ENCODE data around the gene ADGRV1.

Gene ADGRV1

GRCh38 chr5:90557391-90557790, 1.2 kb upstream of the ADGRV1 start:
- H3K4me3 ChIP-seq: no peak overlapping the region
- no peak overlapping the region for H3K27ac ChIP-seq
- H3K9ac ChIP-seq (ENCODE audit: insufficient read length): no peak overlapping the region
- no peak for DNase-seq (ENCODE audit: low read depth, low spot score)
- TF ChIP-seq POLR2AphosphoS5 (IDR thresholded peaks at IDR 0.05; ENCODE audit: borderline replicate concordance, low read depth, low read length) (no peak), EZH2 (IDR thresholded peaks at IDR 0.05) (no peak)
- no peaks in the 10 kb centered on the region for H3K36me3 ChIP-seq (ENCODE audit: insufficient read depth, low read length)
- no peaks in the 10 kb centered on the region for H3K9me3 ChIP-seq (ENCODE audit: low read depth, low read length)

GRCh38 chr5:90557871-90558270, 726 bp upstream of the ADGRV1 start:
- no peak overlapping the region for H3K4me3 ChIP-seq
- no peak overlapping the region for H3K27ac ChIP-seq

DNA sequence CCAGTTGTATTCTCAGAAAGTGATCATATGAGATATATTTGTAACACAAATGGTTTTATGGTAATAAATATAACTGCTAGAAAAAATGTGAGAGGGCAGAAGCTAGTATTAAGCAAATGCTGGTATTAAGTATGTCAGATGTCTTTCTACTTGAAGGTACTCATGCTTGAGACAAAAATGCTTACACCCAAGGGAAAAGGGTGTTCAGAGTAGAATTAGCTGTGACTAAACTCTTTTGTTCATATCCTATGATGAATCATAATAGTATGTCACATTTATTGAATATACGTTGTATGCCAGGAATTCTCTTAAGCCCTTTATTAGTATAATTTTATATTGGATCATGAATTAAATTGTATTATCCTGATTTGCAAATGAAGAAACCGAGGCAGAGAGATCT, 2.2 kb downstream of the ADGRV1 start:
- no peak overlapping the region for H3K4me3 ChIP-seq
- DNase-seq (ENCODE audit: low read depth, low spot score): no peak
- no peaks in the 10 kb centered on the region for H3K9me3 ChIP-seq (ENCODE audit: low read depth, low read length)
- H3K36me3 ChIP-seq (ENCODE audit: insufficient read depth, low read length): no peaks in the 10 kb centered on the region
- H3K27ac ChIP-seq: no peak overlapping the region
- no peak for TF ChIP-seq POLR2AphosphoS5 (IDR thresholded peaks at IDR 0.05; ENCODE audit: borderline replicate concordance, low read depth, low read length)
- TF ChIP-seq FOXP2 (optimal IDR thresholded peaks at IDR 0.05; ENCODE audit: control extremely low read depth, extremely low read length, insufficient read depth): no peak
- H3K9ac ChIP-seq (ENCODE audit: insufficient read length): no peak overlapping the region

More at GRCh38 chr5:90557871-90558270, 726 bp upstream of the ADGRV1 start:
- no peaks in the 10 kb centered on the region for H3K9me3 ChIP-seq (ENCODE audit: low read depth, low read length)
- TF ChIP-seq EZH2 (IDR thresholded peaks at IDR 0.05) (no peak), POLR2AphosphoS5 (IDR thresholded peaks at IDR 0.05; ENCODE audit: borderline replicate concordance, low read depth, low read length) (no peak), FOXP2 (optimal IDR thresholded peaks at IDR 0.05; ENCODE audit: control extremely low read depth, extremely low read length, insufficient read depth) (no peak)
- no peak for DNase-seq (ENCODE audit: low read depth, low spot score)
- H3K36me3 ChIP-seq (ENCODE audit: insufficient read depth, low read length): no peaks in the 10 kb centered on the region
- no peak overlapping the region for H3K9ac ChIP-seq (ENCODE audit: insufficient read length)

- no peak overlapping the region for H3K9ac ChIP-seq (ENCODE audit: insufficient read length)
- H3K9me3 ChIP-seq (ENCODE audit: low read depth, low read length): no peaks in the 10 kb centered on the region
- DNase-seq (ENCODE audit: low read depth, low spot score): no peak
- H3K4me3 ChIP-seq: no peak overlapping the region
- no peak overlapping the region for H3K27ac ChIP-seq
- H3K36me3 ChIP-seq (ENCODE audit: insufficient read depth, low read length): no peaks in the 10 kb centered on the region
- TF ChIP-seq POLR2AphosphoS5 (IDR thresholded peaks at IDR 0.05; ENCODE audit: borderline replicate concordance, low read depth, low read length): no peak
- no peak for TF ChIP-seq FOXP2 (optimal IDR thresholded peaks at IDR 0.05; ENCODE audit: control extremely low read depth, extremely low read length, insufficient read depth)
- TF ChIP-seq EZH2 (IDR thresholded peaks at IDR 0.05): no peak
Observed at GRCh38 chr5:90561766-90562165, 3.2 kb downstream of the ADGRV1 start.

GRCh38 chr5:90562341-90562740, 3.7 kb downstream of the ADGRV1 start:
- DNase-seq (ENCODE audit: low read depth, low spot score): no peak
- TF ChIP-seq EZH2 (IDR thresholded peaks at IDR 0.05) (no peak), POLR2AphosphoS5 (IDR thresholded peaks at IDR 0.05; ENCODE audit: borderline replicate concordance, low read depth, low read length) (no peak), FOXP2 (optimal IDR thresholded peaks at IDR 0.05; ENCODE audit: control extremely low read depth, extremely low read length, insufficient read depth) (no peak)
- Histone ChIP-seq H3K9ac (ENCODE audit: insufficient read length) (no peak overlapping the region), H3K27ac (no peak overlapping the region), H3K9me3 (ENCODE audit: low read depth, low read length) (no peaks in the 10 kb centered on the region), H3K4me3 (no peak overlapping the region), H3K36me3 (ENCODE audit: insufficient read depth, low read length) (no peaks in the 10 kb centered on the region)

DNA sequence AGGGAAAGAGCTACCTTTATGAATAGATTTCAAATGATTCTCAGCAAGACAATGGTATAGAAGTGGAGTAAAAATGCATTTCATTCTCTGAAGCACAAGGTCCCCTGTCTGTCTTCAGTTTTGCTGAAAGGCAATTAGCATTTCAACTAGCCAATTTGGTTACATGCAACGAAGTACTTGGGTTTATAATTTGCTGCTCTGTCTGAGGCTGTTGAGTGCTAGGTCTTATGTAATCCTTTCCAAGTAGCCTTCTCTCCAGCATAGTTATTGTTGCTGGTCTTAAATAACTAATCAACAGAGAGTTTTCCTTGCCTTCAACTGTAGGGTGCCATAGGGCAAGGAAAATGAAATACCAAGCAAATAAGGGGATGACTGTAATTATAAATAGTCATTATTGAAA, 4.5 kb downstream of the ADGRV1 start:
- H3K9ac ChIP-seq (ENCODE audit: insufficient read length): no peak overlapping the region
- no peak overlapping the region for H3K4me3 ChIP-seq
- H3K9me3 ChIP-seq (ENCODE audit: low read depth, low read length): no peaks in the 10 kb centered on the region
- no peaks in the 10 kb centered on the region for H3K36me3 ChIP-seq (ENCODE audit: insufficient read depth, low read length)
- TF ChIP-seq EZH2 (IDR thresholded peaks at IDR 0.05): no peak
- TF ChIP-seq POLR2AphosphoS5 (IDR thresholded peaks at IDR 0.05; ENCODE audit: borderline replicate concordance, low read depth, low read length): no peak
- TF ChIP-seq FOXP2 (optimal IDR thresholded peaks at IDR 0.05; ENCODE audit: control extremely low read depth, extremely low read length, insufficient read depth): no peak
- H3K27ac ChIP-seq: no peak overlapping the region
- no peak for DNase-seq (ENCODE audit: low read depth, low spot score)

DNA sequence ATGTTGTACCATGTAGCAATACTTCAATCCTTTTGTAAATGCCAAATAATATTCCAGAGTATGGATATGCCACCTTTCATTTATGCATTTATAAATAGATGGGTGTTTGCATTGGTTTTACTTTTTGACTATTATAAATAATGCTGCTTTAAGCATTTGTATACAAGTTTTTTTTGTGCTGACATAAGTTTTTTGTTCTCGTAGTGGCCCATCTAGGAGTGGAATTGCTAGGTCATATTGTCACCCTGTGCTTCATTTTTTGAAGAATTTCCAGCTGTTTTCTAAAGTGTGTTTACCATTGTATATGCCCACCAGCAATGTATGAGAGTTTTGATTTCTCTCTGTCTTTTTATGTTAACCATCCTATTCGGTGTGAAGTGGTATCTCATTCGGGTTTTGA, 6.9 kb downstream of the ADGRV1 start:
- H3K36me3 ChIP-seq (ENCODE audit: insufficient read depth, low read length): no peaks in the 10 kb centered on the region
- no peak for TF ChIP-seq FOXP2 (optimal IDR thresholded peaks at IDR 0.05; ENCODE audit: control extremely low read depth, extremely low read length, insufficient read depth)
- no peak for TF ChIP-seq POLR2AphosphoS5 (IDR thresholded peaks at IDR 0.05; ENCODE audit: borderline replicate concordance, low read depth, low read length)
- TF ChIP-seq EZH2 (IDR thresholded peaks at IDR 0.05): no peak
- no peaks in the 10 kb centered on the region; the same call in 1 of the 2 replicates for H3K9me3 ChIP-seq (ENCODE audit: low read depth, low read length)
- H3K4me3 ChIP-seq: no peak overlapping the region
- no peak overlapping the region for H3K9ac ChIP-seq (ENCODE audit: insufficient read length)
- no peak overlapping the region for H3K27ac ChIP-seq
- no peak for DNase-seq (ENCODE audit: low read depth, low spot score)

GRCh38 chr5:90569084-90569483, 10.5 kb downstream of the ADGRV1 start:
- no peak for DNase-seq (ENCODE audit: low read depth, low spot score)
- Histone ChIP-seq H3K4me3 (no peak overlapping the region), H3K9me3 (ENCODE audit: low read depth, low read length) (no peaks in the 10 kb centered on the region; the same call in 1 of the 2 replicates), H3K36me3 (ENCODE audit: insufficient read depth, low read length) (no peaks in the 10 kb centered on the region), H3K27ac (no peak overlapping the region), H3K9ac (ENCODE audit: insufficient read length) (no peak overlapping the region)
- TF ChIP-seq EZH2 (IDR thresholded peaks at IDR 0.05) (no peak), FOXP2 (optimal IDR thresholded peaks at IDR 0.05; ENCODE audit: control extremely low read depth, extremely low read length, insufficient read depth) (no peak), POLR2AphosphoS5 (IDR thresholded peaks at IDR 0.05; ENCODE audit: borderline replicate concordance, low read depth, low read length) (no peak)

DNA sequence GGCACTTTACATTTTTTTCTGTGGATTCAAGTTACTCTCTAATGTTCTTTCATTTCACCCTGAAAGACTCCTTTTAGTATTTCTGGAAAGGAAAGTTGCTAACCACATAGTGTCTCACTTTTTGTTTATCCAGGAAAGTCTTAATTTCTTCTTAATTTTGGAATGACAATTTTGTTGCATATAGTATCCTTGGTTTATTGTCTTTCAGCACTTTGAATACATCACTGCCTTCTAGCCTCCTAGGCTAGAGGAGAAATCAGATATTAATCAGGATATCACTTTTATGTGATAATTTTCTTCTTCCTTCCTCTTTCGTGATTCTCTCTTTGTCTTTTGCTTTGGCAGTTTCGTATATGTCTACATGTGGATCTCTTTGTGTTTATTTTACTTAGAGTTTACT, 11.4 kb downstream of the ADGRV1 start:
- Histone ChIP-seq H3K27ac (no peak overlapping the region), H3K9ac (ENCODE audit: insufficient read length) (no peak overlapping the region), H3K36me3 (ENCODE audit: insufficient read depth, low read length) (no peaks in the 10 kb centered on the region), H3K4me3 (no peak overlapping the region), H3K9me3 (ENCODE audit: low read depth, low read length) (no peaks in the 10 kb centered on the region; the same call in 1 of the 2 replicates)
- no peak for TF ChIP-seq POLR2AphosphoS5 (IDR thresholded peaks at IDR 0.05; ENCODE audit: borderline replicate concordance, low read depth, low read length)
- DNase-seq (ENCODE audit: low read depth, low spot score): no peak

Data from SK-N-MC (cell line).